K562 (cell line): ENCODE data around the gene KLHL29. TPM values are rescaled to one million over a fixed set of nuclear protein-coding genes. Genes with fewer than 3 reads are reported as not detected.

Experiments
- ATAC-seq: fragments of 200-7000 bp; cut with Tn5 transposase; 3 replicates; pipeline ENCODE4 v1.9.1; 2020; ENCODE audit warnings: moderate library complexity
- BruUV-seq: library from RNA; stranded (reverse); fragments of 400-500 nt; replicated peaks from 2 replicates; lab custom pipeline; 2021; lab: Mats Ljungman, UMichigan
- CTCF ChIA-PET: fragments of 300-600 bp; formaldehyde crosslinking; extraction: SDS; loops from one replicate; lab custom pipeline; 2021; ENCODE audit warnings: low intra/inter-chr PET ratio; lab: Yijun Ruan, JAX
- POLR2A ChIA-PET: fragments of 300-600, 350-650 bp; sonication (Branson Sonifier 250); formaldehyde crosslinking; extraction: SDS; loops from one replicate; lab custom pipeline; 2021; ENCODE audit warnings: antibody characterized with exemption, inconsistent platforms; lab: Yijun Ruan, JAX
- DNase-seq, 4 experiments: peaks; one replicate each; pipeline versions ENCODE4 v3.0.0 to v3.0.0-alpha.2; 2011 to 2018; ENCODE audit warnings: low spot score in 3 of 4, mixed read lengths in 3 of 4; ENCODE audit errors: extremely low read depth in 1 of 4
- FAIRE-seq: peaks from 2 replicates; lab custom pipeline; 2011; peaks lifted over from hg19 to GRCh38; lab: Jason Lieb, UNC
- H2AFZ ChIP-seq: 2 replicates; pipeline ENCODE4 v1.6.0; 2011; ENCODE audit warnings: low read depth, low read length, control low read depth, inconsistent platforms
- H3K27ac ChIP-seq: fragments of 200-600 bp; 3 replicates; pipeline ENCODE4 v1.8.0; 2011; ENCODE audit warnings: low read depth, mild to moderate bottlenecking, control low read depth, inconsistent platforms, low read length, moderate library complexity, mixed read lengths; ENCODE audit errors: extremely low read depth
- H3K27me3 ChIP-seq, 2 experiments: fragments of 300-600 bp in 1 of 2; 2 replicates in 1 of 2; 3 replicates in 1 of 2; pipeline versions ENCODE4 v1.6.0 to v1.8.0; 2011; ENCODE audit warnings: inconsistent platforms in 2 of 2, low read length in 2 of 2, mild to moderate bottlenecking in 1 of 2, mixed read lengths in 1 of 2, moderate library complexity in 1 of 2; ENCODE audit not compliant: control insufficient read depth in 2 of 2, insufficient read depth in 2 of 2
- H3K36me3 ChIP-seq: fragments of 300-600 bp; 3 replicates; pipeline ENCODE4 v1.8.0; 2011; ENCODE audit warnings: mild to moderate bottlenecking, low read length, inconsistent platforms; ENCODE audit not compliant: control insufficient read depth, insufficient read depth
- H3K4me1 ChIP-seq, 2 experiments: fragments of 200-600 bp in 1 of 2; replicated peaks in 1 of 2; 2 replicates in 1 of 2; 3 replicates in 1 of 2; pipeline versions ENCODE4 v1.5.1 to v1.8.0; 2011; ENCODE audit warnings: inconsistent platforms in 2 of 2, low read length in 2 of 2, mild to moderate bottlenecking in 1 of 2, mixed read lengths in 1 of 2, moderate library complexity in 1 of 2; ENCODE audit not compliant: control insufficient read depth in 2 of 2, insufficient read depth in 2 of 2
- H3K4me2 ChIP-seq: 2 replicates; pipeline ENCODE4 v1.6.1; 2011; ENCODE audit warnings: low read length, control low read depth, inconsistent platforms, mixed read lengths; ENCODE audit not compliant: insufficient read depth
- H3K4me3 ChIP-seq: fragments of 200-600 bp; sonication (generic), shearing (Covaris generic); 2 replicates; pipeline ENCODE4 v1.5.1; 2016; ENCODE audit warnings: control low read depth, inconsistent platforms
- H3K79me2 ChIP-seq: fragments of 200-600 bp; 3 replicates; pipeline ENCODE4 v1.8.0; 2011; ENCODE audit warnings: low read length, inconsistent platforms; ENCODE audit not compliant: control insufficient read depth, insufficient read depth
- H3K9ac ChIP-seq, 2 experiments: 2 replicates each; pipeline versions ENCODE4 v1.6.0 to v1.6.1; 2011; ENCODE audit warnings: low read depth in 2 of 2, low read length in 2 of 2, control low read depth in 1 of 2, inconsistent platforms in 1 of 2, mild to moderate bottlenecking in 1 of 2, mixed read lengths in 1 of 2; ENCODE audit not compliant: insufficient read depth in 1 of 2
- H3K9me1 ChIP-seq: one replicate; pipeline ENCODE4 v1.6.0; 2011; ENCODE audit warnings: inconsistent platforms, mild to moderate bottlenecking, low read length, moderate library complexity; ENCODE audit not compliant: control insufficient read depth, insufficient read depth
- H3K9me3 ChIP-seq: replicated peaks from 2 replicates; pipeline ENCODE4 v1.5.1; 2011; ENCODE audit warnings: low read depth, low read length, inconsistent platforms; ENCODE audit not compliant: control insufficient read depth, insufficient read depth
- H4K20me1 ChIP-seq: replicated peaks from 2 replicates; pipeline ENCODE4 v1.6.1; 2011; ENCODE audit warnings: low read length, inconsistent platforms, mixed read lengths; ENCODE audit not compliant: control insufficient read depth, insufficient read depth
- CBFA2T2 ChIP-seq: fragments of 450-650 bp; conservative IDR thresholded peaks from 2 replicates; pipeline ENCODE4 v1.6.1; 2017; ENCODE audit warnings: mild to moderate bottlenecking
- DACH1 ChIP-seq: fragments of 450-650 bp; IDR thresholded peaks from 2 replicates; pipeline ENCODE4 v1.6.1; 2018; ENCODE audit not compliant: partially characterized antibody
- NONO ChIP-seq, 2 experiments: fragments of 200-400 bp in 1 of 2; fragments of 450-650 bp in 1 of 2; formaldehyde crosslinking in 1 of 2; IDR thresholded peaks; 2 replicates each; pipeline ENCODE4 v1.6.1; 2017; ENCODE audit warnings: low read depth in 2 of 2, mild to moderate bottlenecking in 2 of 2, moderate library complexity in 2 of 2, low read length in 1 of 2
- RBM15 ChIP-seq: fragments of 200-400 bp; formaldehyde crosslinking; IDR thresholded peaks from 2 replicates; pipeline ENCODE4 v1.6.1; 2018; ENCODE audit warnings: mild to moderate bottlenecking, low read length, moderate library complexity; ENCODE audit not compliant: insufficient read depth
- SRSF1 ChIP-seq: fragments of 200-400 bp; formaldehyde crosslinking; IDR thresholded peaks from 2 replicates; pipeline ENCODE4 v1.6.1; 2017; ENCODE audit warnings: mild to moderate bottlenecking, low read depth, low read length, moderate library complexity
- SRSF9 ChIP-seq: fragments of 200-400 bp; formaldehyde crosslinking; IDR thresholded peaks from 2 replicates; pipeline ENCODE4 v1.6.1; 2017; ENCODE audit warnings: low read depth, low read length, borderline replicate concordance
- TGIF2 ChIP-seq: sonication (generic); formaldehyde crosslinking; IDR thresholded peaks from 2 replicates; pipeline ENCODE4 v1.8.1; 2022; ENCODE audit warnings: mild to moderate bottlenecking, missing genetic modification reagents, moderate library complexity
- ZFP36 ChIP-seq: fragments of 150-350 bp; IDR thresholded peaks from 2 replicates; pipeline ENCODE4 v1.6.1; 2018; ENCODE audit warnings: low read length, low read depth; ENCODE audit not compliant: partially characterized antibody
- ZNF444 ChIP-seq: fragments of 250-450 bp; sonication (Bioruptor Pico); IDR thresholded peaks from 2 replicates; pipeline ENCODE4 v1.4.0; 2020; ENCODE audit warnings: mild to moderate bottlenecking, moderate library complexity
- ZNF586 ChIP-seq: fragments of 450-650 bp; formaldehyde crosslinking; conservative IDR thresholded peaks from 2 replicates; pipeline ENCODE4 v1.4.0; 2020; ENCODE audit warnings: mild to moderate bottlenecking, moderate library complexity
- WGBS: fragments of 100-300 bp; shearing (Covaris generic); methylation state at CpG from one replicate; pipeline ENCODE4 v1.1.6; 2016; ENCODE audit warnings: low coverage, mixed read lengths; ENCODE audit not compliant: insufficient coverage; ENCODE audit errors: missing lambda C conversion rate; 5-methylcytosine and 5-hydroxymethylcytosine counted together
- in situ Hi-C: fragments of 300-500 bp; cut with MboI; formaldehyde crosslinking; loops from 4 replicates; pipeline ENCODE4 v1.15.0; 2018; ENCODE audit warnings: inconsistent platforms, mixed read lengths
- intact Hi-C: fragments of 100-400 bp; cut with micrococcal nuclease; formaldehyde crosslinking; loops from 2 replicates; pipeline ENCODE4 v1.14.2; 2022
- polyA plus RNA-seq, 8 experiments: library from polyadenylated mRNA; depleted of rRNA in 4 of 8; stranded (reverse) in 5 of 8; unstranded in 3 of 8; fragments of >200 nt; fragmentation: Nextera tagmentation in 2 of 8; fragmentation: Illumina TruSeq in 1 of 8; extraction: Ambion mirVana in 2 of 8; extraction: Trizol in 1 of 8; gene quantifications; 2 replicates each; pipeline versions ENCODE4 v1.2.1 to v1.2.3, GENCODE V29; 2011 to 2014; ENCODE audit warnings: inconsistent platforms in 1 of 8, missing spikeins in 1 of 8
- total RNA-seq, 7 experiments: library from RNA; depleted of rRNA in 6 of 7; stranded (reverse); fragments of >200 nt in 6 of 7; fragmentation: Illumina TruSeq in 2 of 7; extraction: Trizol in 2 of 7; gene quantifications; 2 replicates each; pipeline versions ENCODE4 v1.2.1 to v1.2.3, GENCODE V29; 2011 to 2021; ENCODE audit warnings: low replicate concordance in 1 of 7
- TF ChIP-seq, protein P1 (sequence below): sonication (generic); formaldehyde crosslinking; IDR thresholded peaks from 2 replicates; pipeline ENCODE4 v1.8.0; 2022; ENCODE audit warnings: missing genetic modification reagents, mild to moderate bottlenecking, borderline replicate concordance

KLHL29 gene
- total and polyA plus RNA-seq, 9 of the 15 experiments (the other 6 are each of a cell fraction or from before 2014, with no cell fraction given), result 0.03 to 0.31 (median 0.08) TPM; not detected in 1

- H3K9me1 ChIP-seq, result no peaks in the 10 kb centered on the region
- H3K4me3 ChIP-seq, result no peak overlapping the region
- H3K4me2 ChIP-seq, result no peak overlapping the region
- WGBS, result 0% methylated on average over 5 of the region's 5 CpGs
- no peaks in the 10 kb centered on the region for H3K79me2 ChIP-seq
- CTCF ChIA-PET, result no interaction called here
- in situ Hi-C loops, result no loop called here
- no peak overlapping the region for H2AFZ ChIP-seq
- DNase-seq (no peak), ATAC-seq (no peak), FAIRE-seq (no peak)
- H3K4me1 ChIP-seq, result no peaks in the 10 kb centered on the region; a peak in 1 of 5 replicates
- peaks cover 3 to 60% of the 10 kb centered on the region in 2 experiments; a peak in 4 of 5 replicates for H3K27me3 ChIP-seq
- H3K27ac ChIP-seq, result no peak overlapping the region
- no peak overlapping the region for H3K9ac ChIP-seq
- POLR2A ChIA-PET, result interaction anchor here (0.6 kb wide), 1 partner anchor 29 kb away, joined by 3 read pairs; no protein-coding TSS in a partner anchor
- no peaks in the 10 kb centered on the region; the same call in 1 of the 2 replicates for H4K20me1 ChIP-seq
- TF ChIP-seq SRSF1, result no peak
- TF ChIP-seq ZFP36, result peak; percentile 45
- no peak for TF ChIP-seq RBM15
- no peaks in the 10 kb centered on the region for H3K9me3 ChIP-seq
- no peaks in the 10 kb centered on the region for H3K36me3 ChIP-seq
- intact Hi-C loops, result no loop called here
- no TSS peak for BruUV-seq
Observed at GRCh38 chr2:23486684-23487075, 101.7 kb downstream of the KLHL29 start.

- intact Hi-C loops, result no loop called here
- no peaks in the 10 kb centered on the region for H3K9me3 ChIP-seq
- FAIRE-seq, result no peak
Observed at GRCh38 chr2:23487735-23488492, 102.9 kb downstream of the KLHL29 start.

More at GRCh38 chr2:23487735-23488492, 102.9 kb downstream of the KLHL29 start:
- WGBS, result 3% methylated on average over 13 of the region's 14 CpGs
- no TSS peak for BruUV-seq
- no peaks in the 10 kb centered on the region for H3K9me1 ChIP-seq
- H3K9ac ChIP-seq, result no peak overlapping the region
- peaks cover 2 to 58% of the 10 kb centered on the region in 2 experiments; a peak in 3 of 5 replicates for H3K27me3 ChIP-seq
- H3K4me2 ChIP-seq, result no peak overlapping the region
- CTCF ChIA-PET, result no interaction called here
- H3K36me3 ChIP-seq, result no peaks in the 10 kb centered on the region
- H3K4me1 ChIP-seq, result no peaks in the 10 kb centered on the region; a peak in 1 of 5 replicates
- H3K27ac ChIP-seq, result no peak overlapping the region
- no peaks in the 10 kb centered on the region; the same call in 1 of the 2 replicates for H4K20me1 ChIP-seq
- TF ChIP-seq, protein P1, sequence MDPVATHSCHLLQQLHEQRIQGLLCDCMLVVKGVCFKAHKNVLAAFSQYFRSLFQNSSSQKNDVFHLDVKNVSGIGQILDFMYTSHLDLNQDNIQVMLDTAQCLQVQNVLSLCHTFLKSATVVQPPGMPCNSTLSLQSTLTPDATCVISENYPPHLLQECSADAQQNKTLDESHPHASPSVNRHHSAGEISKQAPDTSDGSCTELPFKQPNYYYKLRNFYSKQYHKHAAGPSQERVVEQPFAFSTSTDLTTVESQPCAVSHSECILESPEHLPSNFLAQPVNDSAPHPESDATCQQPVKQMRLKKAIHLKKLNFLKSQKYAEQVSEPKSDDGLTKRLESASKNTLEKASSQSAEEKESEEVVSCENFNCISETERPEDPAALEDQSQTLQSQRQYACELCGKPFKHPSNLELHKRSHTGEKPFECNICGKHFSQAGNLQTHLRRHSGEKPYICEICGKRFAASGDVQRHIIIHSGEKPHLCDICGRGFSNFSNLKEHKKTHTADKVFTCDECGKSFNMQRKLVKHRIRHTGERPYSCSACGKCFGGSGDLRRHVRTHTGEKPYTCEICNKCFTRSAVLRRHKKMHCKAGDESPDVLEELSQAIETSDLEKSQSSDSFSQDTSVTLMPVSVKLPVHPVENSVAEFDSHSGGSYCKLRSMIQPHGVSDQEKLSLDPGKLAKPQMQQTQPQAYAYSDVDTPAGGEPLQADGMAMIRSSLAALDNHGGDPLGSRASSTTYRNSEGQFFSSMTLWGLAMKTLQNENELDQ (CRISPR knock-in tag), result no peak
- no peak for TF ChIP-seq TGIF2 (CRISPR knock-in tag)
- no peak for TF ChIP-seq ZNF444 (CRISPR knock-in tag)
- no peak for TF ChIP-seq CBFA2T2
- TF ChIP-seq SRSF9, result no peak
- no peak for TF ChIP-seq ZNF586 (CRISPR knock-in tag)
- TF ChIP-seq DACH1, result no peak
- no peak for TF ChIP-seq NONO (IDR thresholded peaks at IDR 0.05; ENCODE audit: low read depth in 2 of 2, low read length in 1 of 2)
- TF ChIP-seq, all 486 proteins: peak for 0
- in situ Hi-C loops, result no loop called here
- POLR2A ChIA-PET, result interaction anchor here (0.7 kb wide), 1 partner anchor 26 kb away, joined by 4 read pairs; no protein-coding TSS in a partner anchor
- Histone ChIP-seq H3K4me3 (no peak overlapping the region), H2AFZ (no peak overlapping the region), H3K79me2 (no peaks in the 10 kb centered on the region)
- DNase-seq, result no peak
- ATAC-seq, result no peak
